Erythroblast (primary cell): ENCODE data around the gene TXNDC11.

ENCODE experiments used
- GATA1 ChIP-seq: IDR thresholded peaks from 2 replicates; pipeline ENCODE4 v1.6.1; 2011; ENCODE audit warnings: low read depth, mild to moderate bottlenecking, control low read depth, low read length, moderate library complexity
- POLR2A ChIP-seq: IDR thresholded peaks from 2 replicates; pipeline ENCODE4 v1.6.1; 2011; ENCODE audit warnings: mild to moderate bottlenecking, low read length

DNA sequence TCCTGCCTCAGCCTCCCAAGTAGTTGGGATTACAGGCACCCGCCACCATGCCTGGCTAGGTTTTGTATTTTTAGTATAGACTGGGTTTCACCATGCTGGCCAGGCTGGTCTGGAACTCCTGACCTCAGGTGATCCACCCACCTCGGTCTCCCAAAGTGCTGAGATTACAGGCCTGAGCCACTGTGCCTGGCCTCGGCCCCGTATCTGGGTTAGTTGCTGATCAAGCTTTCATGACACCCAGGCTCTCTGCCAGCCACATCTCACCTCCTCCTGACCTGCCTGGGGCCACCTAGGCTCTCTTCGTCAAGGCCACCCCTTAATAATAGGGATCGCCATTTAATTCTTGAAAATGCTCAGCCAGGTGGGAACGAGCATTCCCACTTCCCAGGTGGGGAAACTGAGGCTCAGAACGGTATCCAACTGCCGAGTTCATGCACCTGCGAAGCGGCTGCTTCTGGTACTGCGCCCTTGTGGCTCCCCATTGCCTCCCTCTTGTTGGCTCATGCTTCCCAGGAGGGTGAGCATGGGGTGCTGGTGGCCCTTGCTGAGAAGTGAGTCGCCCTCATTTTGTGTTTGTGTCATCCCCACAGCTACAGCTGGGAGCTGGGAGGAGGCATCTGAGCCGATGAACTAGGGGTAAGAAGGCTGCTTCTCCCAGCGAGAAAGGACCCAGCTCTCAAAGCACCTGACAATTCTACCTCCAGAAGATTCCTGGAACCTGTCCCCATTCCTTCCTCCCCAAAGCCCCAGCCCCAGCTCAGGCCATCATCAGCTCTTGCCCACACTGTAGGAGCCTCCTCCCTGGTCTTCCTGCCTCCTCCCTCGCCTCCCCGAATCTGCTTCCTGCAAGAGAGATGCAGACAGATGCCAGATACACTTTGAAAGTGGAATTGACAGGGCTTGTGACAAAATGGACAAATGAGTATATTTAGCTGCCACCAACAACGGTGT is 91.7 kb downstream of the TXNDC11 start:
- TF ChIP-seq POLR2A (no peak), GATA1 (no peak)
